Suppressor macrophage (primary cell): ENCODE data around the gene HCCS.
A peak's percentile ranks its signal among the peaks of the same experiment; 100 is the strongest.

ENCODE experiments used
- DNase-seq, 4 experiments: peaks; one replicate each; pipeline ENCODE4 v3.0.0-alpha.2; 2020 to 2022

The HCCS gene

GRCh38 chrX:11124112-11124511 lies 13.0 kb downstream of the HCCS start:
- no peak for DNase-seq

DNA sequence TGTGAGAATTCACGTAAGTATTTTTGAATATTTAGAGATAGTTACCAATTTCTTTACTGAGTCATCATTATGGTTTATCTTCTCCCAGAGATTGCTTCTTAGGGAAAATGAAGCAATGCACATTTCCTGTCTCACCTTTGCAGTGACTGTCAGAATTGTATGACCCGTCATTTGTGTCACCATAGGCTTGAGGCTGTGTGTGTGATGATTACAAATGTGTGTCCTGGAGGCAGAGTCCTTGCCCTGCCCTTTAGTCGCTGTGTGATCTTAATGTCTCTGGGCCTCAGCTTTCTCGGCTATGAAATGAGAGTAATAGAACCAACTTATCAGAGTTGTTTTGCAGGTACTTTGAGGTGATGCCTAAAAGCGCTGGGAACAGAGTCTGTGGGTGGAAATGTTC lies 13.9 kb downstream of the HCCS start:
- DNase-seq: no peak

GRCh38 chrX:11129534-11130105 lies 18.5 kb downstream of the HCCS start:
- peak; percentile 37 to 72 (median 60) for DNase-seq

- no peak for DNase-seq
Observed at GRCh38 chrX:11130136-11130535, 19.0 kb downstream of the HCCS start.

DNA sequence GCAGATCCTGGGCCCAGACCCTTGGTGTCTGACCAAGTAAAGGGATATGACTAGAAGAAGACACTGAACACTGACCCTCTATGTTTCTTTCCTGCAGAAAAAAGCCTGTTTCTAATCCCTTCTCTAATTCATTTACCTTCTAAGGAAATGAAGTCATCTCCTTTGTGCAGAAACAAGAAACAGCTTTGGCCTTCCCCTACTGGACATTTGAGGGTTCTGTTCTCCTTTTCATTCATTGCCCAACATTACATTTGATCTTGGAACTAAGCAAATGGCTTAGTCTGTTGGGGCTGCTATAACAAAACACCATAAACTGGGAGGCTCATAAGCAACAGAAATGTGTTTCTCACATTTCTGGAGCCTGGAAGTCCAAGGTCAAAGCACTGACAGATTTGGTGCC lies 20.0 kb downstream of the HCCS start:
- peak; percentile 25 to 58 (median 46) for DNase-seq

GRCh38 chrX:11135564-11136185 lies 24.5 kb downstream of the HCCS start:
- DNase-seq: no peak

DNA sequence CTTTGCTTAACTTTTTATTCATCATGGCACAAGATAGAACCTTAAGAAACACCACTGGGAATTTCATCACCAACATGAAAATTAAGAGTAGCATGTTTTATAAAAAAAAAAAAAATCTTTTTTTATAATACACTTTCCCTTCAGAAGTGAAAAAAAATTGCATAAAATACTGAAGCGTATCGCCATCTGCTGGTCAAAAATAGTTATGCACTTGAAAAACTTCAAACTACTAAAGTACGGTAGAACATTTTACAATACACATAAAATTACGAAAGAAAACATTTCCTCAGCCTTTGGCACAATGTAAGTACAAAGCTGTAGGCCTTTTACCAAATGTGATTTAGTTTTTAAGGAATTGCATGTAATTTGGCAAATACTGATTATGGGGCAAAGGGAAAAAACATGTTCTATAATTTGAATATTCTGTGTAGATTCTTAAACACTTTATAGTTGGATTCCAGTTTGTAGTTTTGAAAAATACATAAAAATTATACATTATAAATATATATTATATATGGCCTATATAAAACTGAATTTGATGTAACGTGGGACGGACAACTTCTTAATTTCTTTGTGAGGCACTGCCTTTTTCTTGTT lies 26.5 kb downstream of the HCCS start:
- peak; percentile 29 to 64 (median 60) for DNase-seq

DNA sequence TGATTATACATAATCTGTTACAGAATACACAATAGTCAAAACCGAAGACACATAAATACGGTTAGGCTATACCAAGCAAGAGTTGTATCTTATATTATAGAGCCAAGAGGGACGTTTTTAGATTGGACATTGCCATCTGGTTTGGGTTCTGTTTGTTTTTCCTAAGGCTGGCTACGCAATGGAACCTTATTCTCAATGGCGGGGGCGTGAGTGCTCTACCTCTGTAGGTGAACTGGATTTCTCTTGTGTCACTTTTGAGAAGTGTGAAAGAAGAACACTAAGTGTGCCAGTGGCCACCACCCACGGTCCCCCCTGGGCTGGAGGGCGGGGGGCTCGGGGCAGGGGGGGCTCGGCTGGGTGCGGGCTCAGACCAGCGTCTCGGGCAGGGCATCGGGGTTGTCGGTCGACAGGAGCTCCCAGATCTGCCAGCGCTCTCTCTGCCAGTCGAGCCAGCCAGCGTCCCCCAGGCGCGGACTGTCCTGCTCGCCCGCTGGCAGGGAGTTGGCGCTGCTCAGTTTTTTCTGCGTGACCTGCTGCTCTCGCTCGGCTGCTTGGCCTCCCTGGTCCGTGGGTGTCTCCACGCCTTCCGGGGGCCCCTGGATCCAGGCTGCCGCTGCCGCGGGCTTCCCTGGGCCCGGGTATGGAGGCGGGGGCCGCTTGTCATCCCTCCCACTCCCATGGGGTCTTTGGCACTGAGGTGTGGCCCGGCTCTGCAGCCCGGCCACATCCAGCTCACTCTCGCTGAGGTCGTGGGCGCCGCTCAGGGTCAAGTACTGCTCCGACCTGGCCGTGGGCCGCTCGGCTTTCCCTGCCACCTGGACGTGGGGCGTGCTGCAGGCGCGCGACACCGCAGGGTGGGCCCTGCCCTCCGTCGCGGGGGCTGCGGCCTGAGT lies 27.6 kb downstream of the HCCS start:
- no peak for DNase-seq

- DNase-seq: peak; percentile 71 to 84 (median 80)
Observed at GRCh38 chrX:11143931-11144678, 33.0 kb downstream of the HCCS start.

DNA sequence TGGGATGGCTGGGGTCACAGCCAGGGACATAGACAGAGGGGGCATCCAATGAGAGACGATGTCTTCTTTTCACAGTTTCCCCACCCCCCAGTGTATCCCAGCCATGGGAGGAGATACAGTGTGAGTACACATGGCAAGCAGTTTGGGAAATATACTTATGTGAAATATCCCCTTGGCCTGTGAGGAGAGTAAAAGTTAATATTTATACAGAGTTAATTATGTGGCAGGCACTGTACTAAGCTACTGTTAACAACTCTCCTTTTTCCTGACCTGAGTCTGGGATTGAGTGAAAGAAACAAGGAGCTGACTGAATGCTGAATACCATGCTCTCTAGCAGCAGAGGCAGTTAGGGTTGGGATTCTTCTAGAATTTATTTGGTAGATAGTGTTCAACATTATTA lies 35.3 kb downstream of the HCCS start:
- no peak for DNase-seq

DNA sequence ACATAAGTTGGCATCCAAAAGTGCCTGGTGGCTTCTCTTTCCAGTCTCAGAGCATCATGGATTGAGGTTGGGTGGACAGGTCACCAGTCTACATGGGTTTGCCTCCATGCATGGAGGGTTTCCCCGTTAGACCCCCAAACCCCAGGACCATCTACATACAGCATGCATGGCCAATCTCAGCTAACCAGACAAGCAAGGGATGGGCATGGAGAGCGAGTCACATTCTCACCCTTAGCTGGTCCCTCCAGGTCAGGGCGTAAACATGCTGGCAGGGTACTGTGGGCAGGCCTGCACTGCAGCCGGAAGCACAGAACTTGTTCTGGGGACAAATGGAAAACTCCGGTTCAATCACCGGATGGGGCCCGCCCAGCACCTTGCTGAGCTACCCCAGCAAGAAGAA lies 37.3 kb downstream of the HCCS start:
- DNase-seq: no peak

DNA sequence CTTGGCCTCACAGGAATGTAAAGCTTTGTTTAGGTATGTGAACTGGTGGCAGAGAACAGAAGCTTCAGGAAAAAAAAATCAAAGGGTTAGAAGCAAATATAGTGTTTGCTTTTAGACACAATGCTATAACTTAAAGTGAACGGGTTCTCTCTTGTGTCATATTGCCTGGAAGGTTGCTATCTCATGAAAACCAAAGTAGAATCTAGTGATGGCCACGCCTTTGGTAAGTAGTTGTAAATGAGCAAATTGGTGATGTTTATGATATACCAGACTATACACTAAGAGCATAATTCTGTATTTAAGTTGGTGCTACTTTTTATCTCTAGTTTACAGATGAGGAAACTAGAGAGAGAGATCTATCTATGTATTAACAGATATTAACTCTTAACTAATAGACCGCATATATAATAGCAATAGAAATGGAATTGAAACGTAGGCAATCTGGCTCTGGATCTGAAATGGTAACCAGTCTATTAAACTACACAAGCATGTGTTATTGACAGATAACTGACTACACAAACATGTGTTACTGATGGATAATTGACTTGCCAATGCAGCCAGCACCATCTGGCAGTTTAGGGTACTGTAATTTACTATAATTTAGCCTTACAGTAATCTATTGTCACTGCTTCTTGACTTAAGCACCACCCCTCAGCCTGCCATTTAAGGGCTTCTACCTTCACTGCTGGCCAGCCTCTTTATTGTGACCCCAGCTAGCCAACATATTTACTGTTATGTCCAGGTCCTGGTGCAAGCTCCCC lies 40.8 kb downstream of the HCCS start:
- no peak for DNase-seq

- no peak for DNase-seq
Observed at GRCh38 chrX:11159149-11159548, 48.0 kb downstream of the HCCS start.

DNA sequence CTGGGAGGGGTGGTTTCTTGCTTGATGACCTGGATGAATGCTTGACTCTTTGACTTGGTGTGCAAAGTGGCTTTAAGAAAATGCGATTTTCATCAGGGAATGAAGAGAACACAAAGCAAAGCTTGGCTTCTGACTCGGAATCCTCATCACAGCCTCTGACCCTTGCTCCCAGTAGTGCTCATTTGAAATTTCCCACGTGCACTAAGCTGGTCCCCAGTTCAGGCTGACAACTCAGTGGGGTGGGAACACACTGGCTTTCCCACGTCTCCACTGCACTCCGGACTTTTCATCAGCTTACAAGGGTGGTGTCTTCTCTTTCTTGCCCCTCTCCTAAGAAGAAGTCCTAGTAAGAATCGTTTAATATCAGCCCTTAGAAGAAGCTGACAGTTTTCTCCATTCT lies 53.3 kb downstream of the HCCS start:
- DNase-seq: no peak

GRCh38 chrX:11171956-11172355 lies 60.8 kb downstream of the HCCS start:
- DNase-seq: no peak

DNA sequence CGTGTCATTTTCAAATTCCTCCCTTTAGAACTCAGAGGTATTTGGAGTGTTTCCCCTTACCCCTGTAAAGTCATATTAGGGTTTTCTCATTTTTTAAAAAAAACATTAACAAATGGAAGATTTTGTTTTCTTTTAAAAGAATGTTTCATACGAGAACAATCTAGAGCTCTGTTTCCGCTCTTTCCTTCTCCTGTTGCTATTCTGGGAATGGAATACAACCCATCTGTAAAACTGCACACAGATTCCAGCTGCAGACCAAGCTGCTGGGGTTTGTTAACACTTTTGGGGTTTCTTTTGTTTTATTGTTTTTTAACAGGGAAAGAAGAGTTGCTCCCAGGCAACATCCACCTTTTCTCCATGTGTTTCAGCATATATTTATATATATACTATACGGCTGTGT lies 61.3 kb downstream of the HCCS start:
- no peak for DNase-seq
